Peyer's patch (tissue), 4 donors: ENCODE data around the gene TMEM270. TPM values are rescaled to one million over a fixed set of nuclear protein-coding genes. Genes with fewer than 3 reads are reported as not detected.
A peak's percentile ranks its signal among the peaks of the same experiment; 100 is the strongest.

Source experiments
- DNase-seq, 3 donors: peaks; one replicate each; pipeline ENCODE4 v3.0.0-alpha.2; 2017 to 2019
- H3K27ac ChIP-seq, 4 donors: fragments of 200-600 bp; sonication (generic); one replicate each; pipeline ENCODE4 v1.5.1; 2016 to 2019
- H3K27me3 ChIP-seq, 2 donors: fragments of 200-600 bp; sonication (generic); one replicate each; pipeline ENCODE4 v1.5.1; 2019
- H3K36me3 ChIP-seq, 3 donors: fragments of 200-600 bp; sonication (generic); one replicate each; pipeline ENCODE4 v1.5.1; 2016 to 2019
- H3K4me1 ChIP-seq, 4 donors: fragments of 200-600 bp; sonication (generic); one replicate each; pipeline ENCODE4 v1.5.1; 2016 to 2019
- H3K4me3 ChIP-seq, 4 donors: fragments of 200-600 bp; sonication (generic); 1 replicate in 3 of 4; 2 replicates in 1 of 4; pipeline ENCODE4 v1.5.1; 2016 to 2019; ENCODE audit warnings: mild to moderate bottlenecking in 1 of 4
- H3K9me3 ChIP-seq, 4 donors: fragments of 200-600 bp; sonication (generic); one replicate each; pipeline ENCODE4 v1.5.1; 2016 to 2019; ENCODE audit warnings: mild to moderate bottlenecking in 1 of 4
- POLR2A ChIP-seq, 2 donors: fragments of 450-650 bp; IDR thresholded peaks; one replicate each; pipeline ENCODE4 v1.5.1; 2017; ENCODE audit warnings: antibody characterized with exemption in 2 of 2, mild to moderate bottlenecking in 2 of 2, moderate library complexity in 2 of 2
- total RNA-seq, 4 donors: library from RNA; depleted of rRNA; stranded (reverse); fragments of >200 nt; gene quantifications; one replicate each; pipeline ENCODE4 v1.1.0, GENCODE V29; 2016
- TF ChIP-seq, protein P1 (sequence below), 6 experiments: fragments of 450-650 bp in 4 of 6; fragments of 200-600 bp in 2 of 6; sonication (generic) in 1 of 6; IDR thresholded peaks; one replicate each; pipeline ENCODE4 v1.5.1; 2017 to 2019; ENCODE audit warnings: antibody characterized with exemption in 6 of 6, mild to moderate bottlenecking in 3 of 6, moderate library complexity in 1 of 6

The TMEM270 gene
- total RNA-seq, 4 donors from 2014 or later: not detected

DNA sequence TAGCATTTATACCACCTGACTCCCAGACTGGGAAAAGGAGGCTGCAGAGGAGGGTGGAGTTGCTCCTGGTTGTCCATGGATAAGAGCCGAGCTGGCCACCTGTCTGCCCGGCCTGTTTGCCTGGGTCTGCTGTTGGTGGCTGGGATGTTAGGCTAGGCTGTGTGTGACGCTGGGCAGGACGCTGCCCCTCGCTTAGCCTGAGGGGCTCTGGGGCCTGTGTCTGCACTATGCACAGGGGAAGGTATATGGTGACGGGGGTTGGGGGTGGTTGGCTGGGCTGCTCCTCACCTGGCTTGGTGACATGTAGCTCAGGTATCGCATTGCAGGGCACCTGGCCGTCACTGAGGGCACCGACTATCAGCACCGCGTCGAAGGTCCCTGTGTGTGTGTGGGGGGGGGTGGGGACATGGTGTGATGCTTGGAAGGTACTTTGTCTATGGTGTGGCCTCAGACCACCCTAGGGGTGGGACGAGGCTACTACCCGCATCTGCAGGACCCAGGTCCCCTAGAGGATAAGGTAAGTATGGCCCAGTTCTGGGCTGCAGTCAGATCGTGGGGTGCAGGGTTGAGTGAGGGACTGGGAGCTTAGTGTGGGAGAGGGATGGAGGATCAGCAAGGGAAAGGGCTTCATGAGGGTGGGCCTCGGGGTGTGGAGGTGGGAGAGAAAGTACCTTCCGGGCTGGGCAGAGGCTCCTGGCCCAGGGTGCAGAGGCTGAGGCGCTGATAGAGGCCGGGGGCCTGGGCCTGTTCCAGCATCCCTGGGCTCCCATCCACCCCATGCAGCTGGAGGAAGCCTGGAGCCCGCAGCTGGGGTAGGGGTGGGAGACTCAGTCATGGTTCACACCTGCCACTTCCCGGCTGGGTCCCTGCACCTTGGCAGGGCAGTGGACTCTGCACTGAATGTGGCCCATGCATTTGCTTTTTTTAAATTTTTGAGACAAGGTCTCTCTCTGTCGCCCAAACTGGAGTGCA, 20.9 kb upstream of the TMEM270 start:
- Histone ChIP-seq H3K4me3 (no peak overlapping the region), H3K27ac (no peak overlapping the region), H3K9me3 (no peaks in the 10 kb centered on the region), H3K27me3 (no peaks in the 10 kb centered on the region), H3K4me1 (peaks cover 0 to 15% (median 4%) of the 10 kb centered on the region in 4 donors), H3K36me3 (no peaks in the 10 kb centered on the region)
- DNase-seq: no peak
- TF ChIP-seq, protein P1, sequence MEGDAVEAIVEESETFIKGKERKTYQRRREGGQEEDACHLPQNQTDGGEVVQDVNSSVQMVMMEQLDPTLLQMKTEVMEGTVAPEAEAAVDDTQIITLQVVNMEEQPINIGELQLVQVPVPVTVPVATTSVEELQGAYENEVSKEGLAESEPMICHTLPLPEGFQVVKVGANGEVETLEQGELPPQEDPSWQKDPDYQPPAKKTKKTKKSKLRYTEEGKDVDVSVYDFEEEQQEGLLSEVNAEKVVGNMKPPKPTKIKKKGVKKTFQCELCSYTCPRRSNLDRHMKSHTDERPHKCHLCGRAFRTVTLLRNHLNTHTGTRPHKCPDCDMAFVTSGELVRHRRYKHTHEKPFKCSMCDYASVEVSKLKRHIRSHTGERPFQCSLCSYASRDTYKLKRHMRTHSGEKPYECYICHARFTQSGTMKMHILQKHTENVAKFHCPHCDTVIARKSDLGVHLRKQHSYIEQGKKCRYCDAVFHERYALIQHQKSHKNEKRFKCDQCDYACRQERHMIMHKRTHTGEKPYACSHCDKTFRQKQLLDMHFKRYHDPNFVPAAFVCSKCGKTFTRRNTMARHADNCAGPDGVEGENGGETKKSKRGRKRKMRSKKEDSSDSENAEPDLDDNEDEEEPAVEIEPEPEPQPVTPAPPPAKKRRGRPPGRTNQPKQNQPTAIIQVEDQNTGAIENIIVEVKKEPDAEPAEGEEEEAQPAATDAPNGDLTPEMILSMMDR (IDR thresholded peaks at IDR 0.05): peak in 1 of 6 experiments; percentile 4
- TF ChIP-seq POLR2A (IDR thresholded peaks at IDR 0.05): no peak

DNA sequence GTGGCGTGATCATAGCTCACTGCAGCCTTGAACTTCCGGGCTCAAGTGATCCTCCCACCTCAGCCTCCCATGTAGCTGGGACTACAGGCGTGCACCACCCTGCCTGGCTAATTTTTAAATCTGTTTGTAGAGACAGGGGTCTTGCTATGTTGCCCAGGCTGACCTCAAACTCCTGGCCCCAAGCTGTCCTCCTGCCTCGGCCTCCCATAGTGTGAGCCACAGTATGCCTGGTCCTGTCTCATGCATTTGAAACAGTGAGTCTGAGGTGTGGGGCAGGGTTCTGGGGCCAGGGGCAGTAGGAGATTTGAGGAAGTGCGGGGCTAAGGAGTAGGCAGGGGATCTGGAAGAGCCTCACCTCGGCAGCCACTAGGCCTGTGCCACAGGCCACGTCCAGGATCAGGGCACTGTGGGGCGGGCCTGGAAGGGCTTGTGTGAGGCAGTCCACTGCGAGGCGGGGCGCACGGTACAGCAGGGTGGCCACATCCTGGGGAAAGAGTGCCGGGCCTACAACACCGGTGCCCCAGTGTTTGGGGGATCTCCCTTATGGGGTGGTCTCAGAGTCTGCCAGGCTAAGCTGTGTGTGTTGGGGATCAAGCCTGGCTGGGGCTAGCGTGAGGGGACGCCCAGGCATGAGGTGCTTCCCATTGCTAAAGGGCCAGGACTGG, 20.1 kb upstream of the TMEM270 start:
- H3K4me3 ChIP-seq: no peak overlapping the region
- peaks cover 0 to 15% (median 4%) of the 10 kb centered on the region in 4 donors for H3K4me1 ChIP-seq
- DNase-seq: no peak
- H3K9me3 ChIP-seq: no peaks in the 10 kb centered on the region
- H3K27ac ChIP-seq: no peak overlapping the region
- no peaks in the 10 kb centered on the region for H3K36me3 ChIP-seq
- no peak for TF ChIP-seq POLR2A (IDR thresholded peaks at IDR 0.05)
- TF ChIP-seq, protein P1 (IDR thresholded peaks at IDR 0.05): no peak
- H3K27me3 ChIP-seq: no peaks in the 10 kb centered on the region

DNA sequence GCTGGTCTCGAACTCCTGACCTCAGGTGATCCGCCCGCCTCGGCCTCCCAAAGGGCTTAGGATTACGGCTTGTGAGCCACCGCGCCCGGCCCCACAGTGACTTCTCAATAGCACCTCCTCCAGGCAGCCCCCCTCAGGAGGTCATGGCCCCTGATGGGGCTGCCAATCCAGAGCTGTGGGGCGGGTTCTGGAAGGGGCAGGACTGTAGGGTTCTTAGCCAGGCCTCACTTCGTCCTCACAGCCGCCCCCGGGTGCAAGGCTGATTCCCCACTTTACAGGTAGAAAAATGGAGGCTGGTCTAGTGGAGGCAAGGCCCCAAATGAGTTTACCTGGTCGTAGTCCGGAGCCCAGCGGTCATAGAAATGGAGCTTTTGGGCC, 19.3 kb upstream of the TMEM270 start:
- DNase-seq: no peak
- H3K4me3 ChIP-seq: peak overlapping the region; percentile 45 to 73 (median 56)

DNA sequence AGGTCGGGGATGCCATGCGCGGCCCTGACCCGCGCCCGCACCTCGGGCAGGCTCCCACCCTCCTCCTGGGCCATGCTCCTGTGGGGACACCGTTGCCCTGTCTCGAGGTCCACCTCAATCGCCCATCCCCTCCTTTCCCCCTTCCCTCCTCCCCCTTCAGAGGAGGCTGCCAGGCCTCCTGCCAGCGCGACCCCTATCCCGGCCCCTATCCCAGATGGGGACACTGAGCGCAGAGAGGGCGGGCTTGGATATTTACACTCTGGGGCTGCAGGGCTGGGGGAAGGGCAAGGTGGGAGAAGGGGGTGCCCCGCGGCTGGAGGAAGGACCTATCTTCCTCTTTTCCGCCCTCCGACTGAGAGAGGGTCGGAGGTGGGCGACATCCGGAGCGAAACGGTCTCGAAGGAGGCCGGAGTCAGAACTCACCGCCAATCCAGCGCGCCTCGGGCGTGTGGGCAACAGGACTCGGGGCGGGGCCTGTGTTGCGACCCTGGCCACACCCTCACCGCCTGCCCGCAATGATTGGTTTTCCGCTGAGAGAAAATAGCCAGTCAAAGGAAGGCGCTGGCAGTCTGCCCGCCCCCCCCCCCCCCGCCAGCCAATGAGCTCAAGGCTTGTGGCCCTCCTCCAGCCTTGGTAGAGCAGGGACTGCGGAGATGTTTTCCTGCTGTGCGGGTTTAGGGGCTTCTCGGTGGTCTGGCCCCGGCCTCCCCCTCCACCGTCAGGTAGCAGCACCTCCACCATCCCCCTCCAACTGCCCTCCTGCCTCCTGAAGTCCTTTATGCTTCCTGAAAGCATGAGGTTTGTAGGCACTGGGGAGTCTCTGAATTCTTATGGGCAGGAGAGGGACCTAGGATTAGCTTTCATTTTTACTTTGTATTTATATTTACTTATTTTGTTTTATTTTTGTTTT, 18.6 kb upstream of the TMEM270 start, which contains the start of gene METTL27:
METTL27 (minus strand) TSS at position 450 of the 910 bp plus-strand sequence; CDS start at position 74, 376 bp downstream.
- H3K36me3 ChIP-seq: no peaks in the 10 kb centered on the region
- no peaks in the 10 kb centered on the region for H3K9me3 ChIP-seq
- TF ChIP-seq, protein P1 (IDR thresholded peaks at IDR 0.05): no peak
- peak; percentile 61 to 89 for TF ChIP-seq POLR2A (IDR thresholded peaks at IDR 0.05)
- peak; percentile 92 to 97 (median 97) for DNase-seq
- H3K4me3 ChIP-seq: peak within 1 kb of the TSS; percentile 45 to 73 (median 56)
- peak within 1 kb of the TSS; percentile 61 to 85 (median 68) for H3K27ac ChIP-seq
- H3K27me3 ChIP-seq: no peaks in the 10 kb centered on the region
- peaks cover 0 to 15% (median 4%) of the 10 kb centered on the region in 4 donors for H3K4me1 ChIP-seq

More for the DNA sequence above, 19.3 kb upstream of the TMEM270 start:
- Histone ChIP-seq H3K27ac (peak overlapping the region in 3 of 4 donors; percentile 52 to 85 (median 71)), H3K4me1 (peaks cover 0 to 15% (median 4%) of the 10 kb centered on the region in 4 donors), H3K27me3 (no peaks in the 10 kb centered on the region), H3K36me3 (no peaks in the 10 kb centered on the region), H3K9me3 (no peaks in the 10 kb centered on the region)
- TF ChIP-seq, protein P1 (IDR thresholded peaks at IDR 0.05): no peak
- no peak for TF ChIP-seq POLR2A (IDR thresholded peaks at IDR 0.05)

DNA sequence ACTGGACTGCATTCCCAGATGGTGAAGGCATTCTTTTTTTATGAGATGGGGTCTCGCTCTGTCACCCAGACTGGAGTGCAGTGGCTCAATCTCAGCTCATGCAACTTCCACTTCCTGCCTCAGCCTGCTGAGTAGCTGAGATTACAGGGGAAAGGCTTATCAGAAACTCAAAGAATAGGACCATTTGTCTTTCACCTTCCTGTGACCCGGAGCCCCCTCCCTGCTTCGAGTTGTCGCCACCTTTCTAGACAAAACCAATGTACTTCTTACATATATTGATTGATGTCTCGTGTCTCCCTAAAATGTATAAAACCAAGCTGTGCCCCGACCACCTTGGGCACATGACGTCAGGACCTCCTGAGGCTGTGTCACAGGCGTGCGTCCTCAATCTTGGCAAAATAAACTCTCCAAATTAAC, 16.8 kb upstream of the TMEM270 start:
- Histone ChIP-seq H3K4me3 (no peak overlapping the region), H3K4me1 (peaks cover 0 to 19% (median 4%) of the 10 kb centered on the region in 4 donors), H3K36me3 (no peaks in the 10 kb centered on the region), H3K27ac (no peak overlapping the region), H3K9me3 (no peaks in the 10 kb centered on the region), H3K27me3 (no peaks in the 10 kb centered on the region)
- DNase-seq: no peak
- TF ChIP-seq, protein P1 (IDR thresholded peaks at IDR 0.05): no peak
- TF ChIP-seq POLR2A (IDR thresholded peaks at IDR 0.05): no peak
